Activated CD4-positive, alpha-beta T cell treated with anti-CD3 and anti-CD28 coated beads for 36 hours (primary cell): ENCODE measurements around the gene DDX4. TPM values are rescaled to one million over a fixed set of nuclear protein-coding genes. Genes with fewer than 3 reads are reported as not detected.
"Not testable (repeated sequence)": the region's sequence is repeated elsewhere in the genome, so short reads cannot be mapped to it uniquely, and the experiment has no call there.

Experiments used
- ATAC-seq: fragments of 200-7000 bp; cut with Tn5 transposase; one replicate; pipeline ENCODE4 v1.10.0; 2021; ENCODE audit warnings: mild to moderate bottlenecking, moderate library complexity
- CTCF ChIA-PET: fragments of 350-600 bp; sonication (Branson Sonifier 250); formaldehyde crosslinking; loops from one replicate; lab custom pipeline; 2021; ENCODE audit warnings: antibody characterized with exemption; lab: Charles Lee
- POLR2A ChIA-PET: fragments of 350-600 bp; sonication (Branson Sonifier 250); formaldehyde crosslinking; loops from one replicate; lab custom pipeline; 2021; ENCODE audit warnings: antibody characterized with exemption, inconsistent platforms; lab: Charles Lee
- DNase-seq: peaks from one replicate; pipeline ENCODE4 v3.0.0-alpha.2; 2020
- H3K27ac Mint-ChIP-seq: one replicate; pipeline ENCODE4 v1.8.0; 2021; ENCODE audit warnings: mixed read lengths
- H3K27me3 Mint-ChIP-seq: one replicate; pipeline ENCODE4 v1.8.0; 2021; ENCODE audit warnings: mixed read lengths
- H3K36me3 Mint-ChIP-seq: one replicate; pipeline ENCODE4 v1.8.0; 2021; ENCODE audit warnings: low read depth, mixed read lengths
- H3K4me1 Mint-ChIP-seq: one replicate; pipeline ENCODE4 v1.8.0; 2021; ENCODE audit warnings: mixed read lengths
- H3K4me3 Mint-ChIP-seq: one replicate; pipeline ENCODE4 v1.8.0; 2021; ENCODE audit warnings: mild to moderate bottlenecking, moderate library complexity, mixed read lengths
- H3K9me3 Mint-ChIP-seq: one replicate; pipeline ENCODE4 v1.8.0; 2021; ENCODE audit warnings: low read depth, mixed read lengths
- intact Hi-C, 2 experiments: fragments of 100-400 bp; cut with DNase I in 1 of 2; cut with micrococcal nuclease in 1 of 2; formaldehyde crosslinking; loops; one replicate each; pipeline versions ENCODE4 v1.14.2 to v1.15.1; 2022 to 2024; cut with DNase I, micrococcal nuclease
- total RNA-seq, 2 experiments: library from RNA; stranded (reverse); gene quantifications; one replicate each; pipeline ENCODE4 v1.2.3, GENCODE V29; 2021

Gene DDX4
- total RNA-seq, 2 experiments from 2014 or later, result not detected

- POLR2A ChIA-PET, result no interaction called here
- peaks cover 4% of the 10 kb centered on the region for H3K4me1 Mint-ChIP-seq
- H3K36me3 Mint-ChIP-seq, result no peaks in the 10 kb centered on the region
- H3K27ac Mint-ChIP-seq, result no peak overlapping the region
- CTCF ChIA-PET, result no interaction called here
- no peak for ATAC-seq
- H3K27me3 Mint-ChIP-seq, result no peaks in the 10 kb centered on the region
- no peaks in the 10 kb centered on the region for H3K9me3 Mint-ChIP-seq
- no peak overlapping the region for H3K4me3 Mint-ChIP-seq
- DNase-seq, result no peak
- intact Hi-C loops, result no loop called here
Observed at GRCh38 chr5:55724281-55724680, 13.6 kb upstream of the DDX4 start.

- H3K4me3 Mint-ChIP-seq, result no peak overlapping the region
- ATAC-seq (no peak), DNase-seq (no peak)
- POLR2A ChIA-PET, result no interaction called here
- H3K36me3 Mint-ChIP-seq, result no peaks in the 10 kb centered on the region
- H3K4me1 Mint-ChIP-seq, result no peaks in the 10 kb centered on the region
- no peak overlapping the region for H3K27ac Mint-ChIP-seq
- no peaks in the 10 kb centered on the region for H3K27me3 Mint-ChIP-seq
- intact Hi-C loops, result no loop called here
- H3K9me3 Mint-ChIP-seq, result no peaks in the 10 kb centered on the region
- CTCF ChIA-PET, result interaction anchor here (0.9 kb wide), 1 partner anchor 469 kb away, joined by 3 read pairs; no protein-coding TSS in a partner anchor
Observed at GRCh38 chr5:55731848-55732247, 6.0 kb upstream of the DDX4 start.

GRCh38 chr5:55732585-55732984 is 5.3 kb upstream of the DDX4 start:
- Mint-ChIP-seq H3K9me3 (no peaks in the 10 kb centered on the region), H3K4me1 (no peaks in the 10 kb centered on the region), H3K27me3 (no peaks in the 10 kb centered on the region), H3K27ac (no peak overlapping the region), H3K4me3 (no peak overlapping the region), H3K36me3 (no peaks in the 10 kb centered on the region)
- DNase-seq, result no peak
- ATAC-seq, result no peak
- ChIA-PET POLR2A (no interaction called here), CTCF (interaction anchor here (0.9 kb wide), 1 partner anchor 468 kb away, joined by 3 read pairs; no protein-coding TSS in a partner anchor)
- intact Hi-C loops, result no loop called here

- ChIA-PET CTCF (no interaction called here), POLR2A (no interaction called here)
- Mint-ChIP-seq H3K27ac (no peak overlapping the region), H3K4me3 (no peak overlapping the region), H3K4me1 (no peaks in the 10 kb centered on the region), H3K9me3 (no peaks in the 10 kb centered on the region), H3K27me3 (no peaks in the 10 kb centered on the region), H3K36me3 (no peaks in the 10 kb centered on the region)
- no peak for DNase-seq
- ATAC-seq, result no peak
- intact Hi-C loops, result no loop called here
Observed at GRCh38 chr5:55734658-55735057, 3.2 kb upstream of the DDX4 start.

GRCh38 chr5:55742778-55743177 is 4.9 kb downstream of the DDX4 start:
- ATAC-seq, result no peak
- no peaks in the 10 kb centered on the region for H3K36me3 Mint-ChIP-seq
- H3K27me3 Mint-ChIP-seq, result peaks cover 4% of the 10 kb centered on the region
- H3K4me3 Mint-ChIP-seq, result no peak overlapping the region
- POLR2A ChIA-PET, result no interaction called here
- H3K9me3 Mint-ChIP-seq, result no peaks in the 10 kb centered on the region
- DNase-seq, result no peak
- CTCF ChIA-PET, result interaction anchor here (1.5 kb wide), 1 partner anchor 12 kb away, joined by 4 read pairs; no protein-coding TSS in a partner anchor
- no peak overlapping the region for H3K27ac Mint-ChIP-seq
- intact Hi-C loops, result no loop called here
- H3K4me1 Mint-ChIP-seq, result no peaks in the 10 kb centered on the region

- intact Hi-C loops, result no loop called here
- Mint-ChIP-seq H3K27me3 (peaks cover 7% of the 10 kb centered on the region), H3K36me3 (no peaks in the 10 kb centered on the region), H3K4me3 (no peak overlapping the region), H3K27ac (no peak overlapping the region), H3K9me3 (no peaks in the 10 kb centered on the region), H3K4me1 (no peaks in the 10 kb centered on the region)
- ATAC-seq (no peak), DNase-seq (no peak)
- POLR2A ChIA-PET, result no interaction called here
- CTCF ChIA-PET, result interaction anchor here (0.6 to 0.9 kb wide), 2 partner anchors 25 to 69 kb away, joined by 3 read pairs; no protein-coding TSS in a partner anchor
Observed at GRCh38 chr5:55747778-55748318, 10.0 kb downstream of the DDX4 start.

GRCh38 chr5:55749387-55749786 is 11.5 kb downstream of the DDX4 start:
- no peak for DNase-seq
- no peaks in the 10 kb centered on the region for H3K9me3 Mint-ChIP-seq
- no peaks in the 10 kb centered on the region for H3K36me3 Mint-ChIP-seq
- no peak for ATAC-seq
- no peaks in the 10 kb centered on the region for H3K4me1 Mint-ChIP-seq
- H3K4me3 Mint-ChIP-seq, result no peak overlapping the region
- ChIA-PET CTCF (interaction anchor here (0.6 kb wide), 1 partner anchor 213 kb away, joined by 7 read pairs; no protein-coding TSS in a partner anchor), POLR2A (no interaction called here)
- peaks cover 7% of the 10 kb centered on the region for H3K27me3 Mint-ChIP-seq
- no peak overlapping the region for H3K27ac Mint-ChIP-seq
- intact Hi-C loops, result no loop called here

- CTCF ChIA-PET, result no interaction called here
Observed at GRCh38 chr5:55750063-55750462, 12.2 kb downstream of the DDX4 start.

GRCh38 chr5:55750499-55750898 is 12.6 kb downstream of the DDX4 start:
- ATAC-seq (no peak), DNase-seq (no peak)
- intact Hi-C loops, result no loop called here
- POLR2A ChIA-PET, result no interaction called here
- H3K9me3 Mint-ChIP-seq, result no peaks in the 10 kb centered on the region
- H3K4me1 Mint-ChIP-seq, result no peaks in the 10 kb centered on the region
- peaks cover 7% of the 10 kb centered on the region for H3K27me3 Mint-ChIP-seq
- no peaks in the 10 kb centered on the region for H3K36me3 Mint-ChIP-seq
- no peak overlapping the region for H3K4me3 Mint-ChIP-seq
- CTCF ChIA-PET, result no interaction called here
- no peak overlapping the region for H3K27ac Mint-ChIP-seq

More at GRCh38 chr5:55750063-55750462, 12.2 kb downstream of the DDX4 start:
- no peaks in the 10 kb centered on the region for H3K9me3 Mint-ChIP-seq
- intact Hi-C loops, result no loop called here
- no peak overlapping the region for H3K4me3 Mint-ChIP-seq
- H3K27me3 Mint-ChIP-seq, result peaks cover 7% of the 10 kb centered on the region
- ATAC-seq (no peak), DNase-seq (no peak)
- H3K27ac Mint-ChIP-seq, result no peak overlapping the region
- H3K36me3 Mint-ChIP-seq, result no peaks in the 10 kb centered on the region
- H3K4me1 Mint-ChIP-seq, result no peaks in the 10 kb centered on the region
- POLR2A ChIA-PET, result no interaction called here

- peak; percentile 92 for ATAC-seq
- POLR2A ChIA-PET, result no interaction called here
- H3K27ac Mint-ChIP-seq, result no peak overlapping the region
- peak overlapping the region; percentile 3 for H3K4me3 Mint-ChIP-seq
- intact Hi-C loops, result loop anchor here (1.0 to 5.0 kb wide), 2 partner anchors 13 to 46 kb away; partner anchors contain the start of gene SLC38A9 (in 1 of the 2)
- no peaks in the 10 kb centered on the region for H3K9me3 Mint-ChIP-seq
- CTCF ChIA-PET, result no interaction called here
- peaks cover 12% of the 10 kb centered on the region for H3K27me3 Mint-ChIP-seq
- peaks cover 9% of the 10 kb centered on the region for H3K4me1 Mint-ChIP-seq
- no peaks in the 10 kb centered on the region for H3K36me3 Mint-ChIP-seq
- no peak for DNase-seq
Observed at GRCh38 chr5:55758231-55758630, 20.4 kb downstream of the DDX4 start.

GRCh38 chr5:55758714-55759113 is 20.9 kb downstream of the DDX4 start:
- Mint-ChIP-seq H3K36me3 (no peaks in the 10 kb centered on the region), H3K4me3 (peak overlapping the region; percentile 3), H3K4me1 (peaks cover 13% of the 10 kb centered on the region), H3K27ac (no peak overlapping the region), H3K9me3 (no peaks in the 10 kb centered on the region), H3K27me3 (peaks cover 12% of the 10 kb centered on the region)
- CTCF ChIA-PET, result interaction anchor here (0.8 kb wide), 1 partner anchor 145 kb away, joined by 3 read pairs; no protein-coding TSS in a partner anchor
- no peak for DNase-seq
- POLR2A ChIA-PET, result no interaction called here
- ATAC-seq, result no peak
- intact Hi-C loops, result loop anchor here (1.0 to 5.0 kb wide), 2 partner anchors 13 to 46 kb away; partner anchors contain the start of gene SLC38A9 (in 1 of the 2)

- POLR2A ChIA-PET, H3K27me3 Mint-ChIP-seq, CTCF ChIA-PET, ATAC-seq, H3K9me3 Mint-ChIP-seq, H3K27ac Mint-ChIP-seq, H3K36me3 Mint-ChIP-seq, DNase-seq, H3K4me3 Mint-ChIP-seq: not testable (repeated sequence)
- peaks cover 26% of the 10 kb centered on the region for H3K4me1 Mint-ChIP-seq
- intact Hi-C loops, result loop anchor here in 1 of 2 experiments (10.0 kb wide), 1 partner anchor 337 kb away; no protein-coding TSS in a partner anchor
Observed at GRCh38 chr5:55761721-55762120, 23.9 kb downstream of the DDX4 start.
